GM21786 (cell line): ENCODE data around the gene ANKUB1.

ENCODE experiments used
- ATAC-seq: cut with Tn5 transposase; IDR thresholded peaks from one replicate; pipeline ENCODE4 v1.9.1; 2021; ENCODE audit not compliant: unreplicated experiment

Gene ANKUB1

GRCh38 chr3:149765762-149766334 lies 26.5 kb downstream of the ANKUB1 start:
- no peak for ATAC-seq

- no peak for ATAC-seq
Observed at GRCh38 chr3:149764302-149764701, 28.1 kb downstream of the ANKUB1 start.

GRCh38 chr3:149763565-149764195 lies 28.7 kb downstream of the ANKUB1 start:
- no peak for ATAC-seq

GRCh38 chr3:149753717-149754116 lies 38.6 kb downstream of the ANKUB1 start:
- ATAC-seq = no peak

DNA sequence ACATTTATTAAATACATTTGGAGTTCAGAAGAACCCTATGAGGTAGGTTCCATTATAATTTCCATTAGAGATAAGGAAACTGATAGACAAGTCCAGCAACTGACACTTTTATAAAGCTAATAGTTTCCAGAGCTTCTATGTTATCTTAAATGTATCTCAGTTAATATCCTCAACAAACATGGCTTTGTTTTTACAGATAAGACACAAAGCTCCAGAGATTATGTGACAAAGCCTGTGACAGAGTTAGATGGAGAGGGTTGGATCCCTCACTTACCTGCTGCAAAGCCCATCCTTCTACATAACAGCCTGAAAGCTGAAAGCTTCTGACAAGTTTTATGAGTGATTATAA lies 39.6 kb downstream of the ANKUB1 start:
- no peak for ATAC-seq

DNA sequence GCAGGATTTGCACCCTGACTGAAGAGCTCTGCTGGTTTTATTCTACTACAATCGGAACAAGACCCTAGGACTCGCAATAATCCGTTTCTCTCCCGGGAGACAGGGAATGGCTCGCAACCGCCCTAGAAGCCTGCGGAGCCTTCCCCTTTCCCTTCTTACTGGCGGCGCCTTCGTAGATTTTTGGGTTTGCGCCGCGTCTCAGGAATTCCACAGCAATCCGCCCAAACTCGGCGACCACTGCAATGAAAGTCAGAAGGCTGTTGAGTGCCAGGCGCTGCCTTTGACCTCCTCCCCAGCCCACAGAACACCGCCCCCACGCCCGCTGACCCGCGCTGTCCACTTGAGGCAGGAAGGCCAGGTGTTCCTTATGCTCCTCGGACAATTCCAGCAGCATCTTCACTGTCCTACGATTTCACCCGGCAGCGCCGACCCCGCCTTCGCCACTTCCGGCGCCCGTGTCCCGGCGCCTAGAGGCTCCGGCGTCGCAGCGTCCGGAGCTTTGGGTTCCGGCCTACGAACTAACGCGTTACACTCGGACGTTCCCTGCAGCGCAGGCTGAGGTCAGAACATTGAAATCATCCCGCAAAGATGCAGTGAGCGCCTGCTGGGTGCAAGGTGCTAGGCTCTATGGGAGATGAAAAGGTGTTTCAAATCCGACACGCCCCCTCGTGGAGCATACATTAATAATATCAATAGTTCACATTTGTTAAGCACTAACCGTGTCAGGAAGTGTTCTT lies 40.1 kb downstream of the ANKUB1 start, which contains the start of gene COMMD2:
TSS of gene COMMD2 (minus strand) at position 439 of the 737 bp plus-strand sequence. CDS start at position 394, 45 bp downstream.
- peak; percentile 99 for ATAC-seq

GRCh38 chr3:149751551-149751950 lies 40.8 kb downstream of the ANKUB1 start:
- ATAC-seq = no peak

DNA sequence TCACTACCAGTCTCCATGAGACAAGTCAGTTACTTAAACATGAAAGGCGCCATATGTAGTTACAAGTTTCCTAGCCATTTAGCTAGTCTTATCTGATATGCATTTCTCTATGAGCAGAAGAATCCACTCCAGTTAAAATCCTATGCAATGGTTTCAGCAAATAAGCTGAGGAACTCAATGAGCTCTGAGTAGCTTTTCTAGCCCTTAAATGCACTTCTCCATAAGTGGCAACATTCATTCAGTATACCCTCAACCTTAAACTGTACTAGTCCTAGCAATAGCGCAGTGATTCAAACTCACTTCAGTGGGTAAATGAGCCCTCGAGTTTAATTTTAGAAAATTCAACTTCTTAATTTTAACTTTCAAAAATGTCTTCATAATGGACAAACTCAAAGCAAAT lies 47.7 kb downstream of the ANKUB1 start:
- no peak for ATAC-seq

- ATAC-seq = no peak
Observed at GRCh38 chr3:149744151-149744550, 48.2 kb downstream of the ANKUB1 start.

- no peak for ATAC-seq
Observed at GRCh38 chr3:149739396-149739795, 53.0 kb downstream of the ANKUB1 start.

- ATAC-seq = no peak
Observed at GRCh38 chr3:149738876-149739275, 53.5 kb downstream of the ANKUB1 start.

DNA sequence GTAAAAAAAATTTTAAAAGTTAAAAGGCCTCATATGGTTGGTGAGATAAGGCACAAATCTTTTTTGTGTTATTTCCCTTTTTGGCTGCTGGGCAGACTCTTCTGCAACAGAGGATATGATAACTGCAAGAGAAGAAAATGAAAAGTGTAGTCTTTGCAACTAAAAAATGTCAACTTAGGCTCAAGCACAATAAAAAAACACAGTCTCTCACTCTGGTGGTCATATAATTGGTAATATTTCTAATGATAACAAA lies 55.5 kb downstream of the ANKUB1 start:
- no peak for ATAC-seq

DNA sequence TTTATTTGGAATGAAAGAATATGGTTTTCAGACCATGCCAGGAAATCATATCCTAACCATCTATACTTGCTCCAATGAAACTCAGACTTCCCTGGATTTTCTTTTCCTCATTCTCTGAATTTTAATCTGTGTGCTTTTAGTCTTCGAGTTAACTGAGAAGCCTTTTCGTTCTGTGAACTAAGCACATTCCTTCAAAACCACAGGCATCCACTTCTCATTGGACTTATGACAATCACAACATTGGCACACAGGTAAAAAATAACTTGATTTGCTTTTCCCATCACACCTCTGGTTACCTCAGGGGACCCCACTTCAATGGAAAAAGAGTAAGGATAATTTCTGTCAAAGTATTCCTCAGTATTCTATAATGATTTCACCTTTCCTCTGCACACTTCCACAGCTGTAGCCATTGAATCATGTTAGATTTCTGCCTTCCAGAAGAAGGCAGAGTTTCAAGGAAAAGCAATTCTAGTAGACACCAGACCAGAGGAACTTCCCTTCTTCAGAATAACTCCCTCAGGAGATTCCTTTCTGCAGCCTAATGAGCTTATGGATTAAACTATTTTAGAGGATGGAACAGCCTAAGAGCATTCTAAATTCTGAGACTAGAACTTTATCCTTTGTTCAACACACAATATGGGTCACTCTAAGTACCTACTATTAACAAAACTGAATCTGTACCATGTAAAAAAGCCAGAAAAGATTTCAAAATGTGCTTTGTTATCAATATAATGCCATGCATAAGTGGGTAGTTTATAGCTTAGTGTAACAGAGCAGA lies 56.0 kb downstream of the ANKUB1 start:
- ATAC-seq = no peak

GRCh38 chr3:149732234-149732633 lies 60.1 kb downstream of the ANKUB1 start:
- no peak for ATAC-seq

DNA sequence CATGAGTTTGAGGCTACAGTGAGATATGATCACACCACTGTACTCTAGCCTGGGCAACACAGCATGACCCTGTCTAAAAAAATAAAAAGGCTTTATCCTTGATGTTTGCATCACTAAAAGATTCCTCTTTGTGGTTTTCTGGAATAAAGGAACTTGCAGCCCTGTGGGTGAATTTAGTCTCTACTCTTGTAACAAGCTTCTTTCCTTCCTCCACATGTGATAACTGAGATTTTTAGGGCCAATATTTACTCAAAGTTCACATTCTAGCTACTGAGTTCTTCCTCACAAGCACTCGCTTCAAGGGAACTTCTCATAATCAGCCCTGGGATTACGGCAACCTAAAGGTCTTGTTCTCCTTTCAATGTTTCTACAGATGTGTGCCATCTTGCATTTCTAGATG lies 64.7 kb downstream of the ANKUB1 start:
- ATAC-seq = no peak

DNA sequence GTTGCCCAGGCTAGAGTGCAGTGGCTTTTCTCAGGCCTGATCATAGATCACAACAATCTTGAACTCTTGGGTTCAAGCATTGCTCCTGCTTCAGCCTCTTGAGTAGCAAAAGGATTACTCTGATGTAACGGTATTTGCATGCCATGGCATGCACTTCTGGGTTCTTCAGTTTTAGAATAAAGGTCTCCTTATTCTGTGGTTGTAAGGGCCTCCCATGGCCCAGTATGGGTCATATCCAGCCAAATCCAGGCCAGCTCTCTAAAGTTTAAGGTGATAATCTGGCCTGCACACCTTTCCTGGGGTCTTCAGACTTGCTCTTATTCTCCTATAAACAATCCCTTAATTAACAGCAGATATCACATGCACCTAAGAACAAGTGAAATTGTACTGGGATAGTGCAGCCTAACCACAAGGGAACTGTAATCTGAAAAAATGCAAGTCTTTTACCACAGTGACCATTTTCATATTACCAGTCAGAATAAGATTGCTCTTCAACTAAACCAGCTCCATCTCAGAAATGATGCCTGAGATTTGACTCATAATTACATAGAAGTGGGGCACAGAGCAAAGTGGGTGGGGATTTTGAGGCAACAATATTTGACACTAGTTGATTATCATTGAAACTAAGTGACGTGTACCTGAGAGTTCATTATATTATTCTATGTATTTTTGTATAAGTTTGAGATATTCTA lies 65.5 kb downstream of the ANKUB1 start:
- peak; percentile 86 for ATAC-seq

DNA sequence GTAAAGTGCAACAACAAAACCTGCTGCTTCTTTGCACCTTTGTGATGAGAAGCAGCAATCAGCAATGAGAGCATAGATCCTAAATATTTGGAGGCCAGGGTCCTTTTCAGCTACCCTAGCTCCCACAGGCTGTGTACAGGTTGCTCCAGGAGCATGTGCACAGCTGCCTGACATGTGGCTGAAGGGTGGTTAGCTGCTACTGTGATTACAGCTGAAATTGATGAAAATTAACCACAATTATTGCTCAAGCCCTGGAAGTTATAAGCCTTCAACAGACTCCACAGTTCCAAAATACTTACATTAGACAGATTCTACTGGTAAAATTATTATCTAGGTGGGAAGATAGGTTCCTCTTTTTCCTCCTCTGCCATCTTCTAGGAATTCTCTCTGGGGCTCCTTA lies 68.6 kb downstream of the ANKUB1 start:
- no peak for ATAC-seq

DNA sequence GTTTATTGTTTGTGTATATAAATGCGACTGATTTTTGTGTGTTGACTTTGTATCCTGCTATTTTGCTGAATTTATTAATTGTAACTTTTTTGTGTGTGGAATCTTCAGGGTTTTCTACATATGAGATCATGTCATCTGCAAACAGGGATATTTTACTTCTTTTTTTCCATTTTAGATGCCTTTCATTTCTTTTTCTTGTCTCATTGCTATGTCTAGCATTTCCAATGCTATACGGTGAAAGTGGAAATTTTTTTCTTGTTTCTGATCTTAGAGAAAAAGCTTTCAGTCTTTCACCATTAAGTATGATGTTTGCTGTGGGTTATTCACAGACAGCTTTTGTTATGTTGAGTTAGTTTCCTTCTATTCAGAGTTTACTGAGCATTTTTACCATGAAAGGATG lies 71.4 kb downstream of the ANKUB1 start:
- ATAC-seq = no peak

DNA sequence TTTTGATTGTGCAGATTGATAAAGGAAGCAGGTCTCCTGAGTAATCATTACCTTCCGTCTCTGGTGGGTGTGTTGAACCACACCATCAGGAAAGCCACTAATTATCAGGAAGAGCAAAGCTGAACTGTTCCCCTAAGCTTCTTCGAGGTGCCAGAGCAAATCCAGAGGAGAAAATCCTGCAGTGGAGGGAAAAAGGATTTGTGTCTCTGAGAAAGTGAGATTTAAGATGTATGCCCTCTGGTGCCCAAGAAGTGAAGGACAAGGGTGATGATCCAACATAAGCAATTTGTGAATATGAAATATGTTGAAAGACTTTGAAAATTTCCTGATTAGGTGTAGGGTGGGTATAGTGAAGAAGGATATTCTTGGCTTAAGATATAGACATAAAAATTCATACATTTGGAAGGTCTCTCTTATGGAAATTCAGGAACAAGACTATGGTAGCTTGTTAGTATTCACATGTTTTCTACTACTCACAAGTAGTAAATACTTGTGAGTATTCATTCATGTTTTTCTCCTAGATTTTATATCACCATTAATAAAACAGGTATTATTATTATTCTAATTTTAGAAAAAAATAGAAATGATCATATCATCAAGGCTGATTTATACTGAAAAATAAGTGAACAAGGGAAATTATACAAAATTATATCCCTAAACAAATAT lies 74.8 kb downstream of the ANKUB1 start:
- peak; percentile 69 for ATAC-seq

DNA sequence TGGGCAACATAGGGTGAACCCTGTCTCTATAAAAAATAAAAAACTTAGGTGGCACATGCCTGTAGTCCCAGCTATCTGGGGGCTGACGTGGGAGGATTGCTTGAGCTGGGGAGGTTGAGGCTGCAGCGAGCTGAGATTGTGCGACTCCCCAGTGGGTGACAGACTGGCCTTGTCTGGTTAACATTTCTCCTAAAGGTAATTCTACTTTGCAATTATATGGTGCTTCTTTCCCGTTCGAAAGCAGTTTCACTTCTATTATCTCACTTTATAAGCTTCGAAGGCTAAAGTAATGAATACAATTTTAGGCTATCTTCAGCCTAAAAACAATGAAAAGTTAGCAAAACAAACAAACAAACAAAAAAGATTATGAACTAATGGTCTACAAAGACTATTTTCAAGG lies 75.4 kb downstream of the ANKUB1 start:
- no peak for ATAC-seq

- ATAC-seq = no peak
Observed at GRCh38 chr3:149715247-149715646, 77.1 kb downstream of the ANKUB1 start.
